HepG2 (cell line): ENCODE measurements around the gene PBX4. TPM values are rescaled to one million over a fixed set of nuclear protein-coding genes. Genes with fewer than 3 reads are reported as not detected.

Experiments
- HIVEP1 ChIP-seq: sonication (generic); formaldehyde crosslinking; IDR thresholded peaks from 2 replicates; pipeline ENCODE4 v1.4.0; 2020; ENCODE audit warnings: mild to moderate bottlenecking, missing genetic modification reagents
- KLF15 ChIP-seq: sonication (generic); formaldehyde crosslinking; IDR thresholded peaks from 2 replicates; pipeline ENCODE4 v1.8.1; 2023; ENCODE audit warnings: borderline replicate concordance, mild to moderate bottlenecking, inconsistent platforms, missing genetic modification reagents, mixed read lengths
- RFXANK ChIP-seq: IDR thresholded peaks from 2 replicates; pipeline ENCODE4 v1.6.1; 2016
- TBX2 ChIP-seq: sonication (generic); formaldehyde crosslinking; IDR thresholded peaks from 2 replicates; pipeline ENCODE4 v1.5.0; 2020; ENCODE audit warnings: missing genetic modification reagents, mild to moderate bottlenecking, borderline replicate concordance
- ZNF235 ChIP-seq: sonication (generic); formaldehyde crosslinking; IDR thresholded peaks from 2 replicates; pipeline ENCODE4 v1.8.1; 2023; ENCODE audit warnings: mild to moderate bottlenecking, missing genetic modification reagents, borderline replicate concordance
- ZNF260 ChIP-seq: sonication (generic); formaldehyde crosslinking; IDR thresholded peaks from 2 replicates; pipeline ENCODE4 v1.4.0; 2020; ENCODE audit warnings: missing genetic modification reagents, low read depth, mild to moderate bottlenecking, borderline replicate concordance
- ZNF549 ChIP-seq: sonication (generic); formaldehyde crosslinking; IDR thresholded peaks from 2 replicates; pipeline ENCODE4 v1.5.0; 2020; ENCODE audit warnings: missing genetic modification reagents
- ZNF572 ChIP-seq: sonication (generic); formaldehyde crosslinking; IDR thresholded peaks from 2 replicates; pipeline ENCODE4 v1.5.1; 2020; ENCODE audit warnings: mild to moderate bottlenecking, missing genetic modification reagents
- ZNF614 ChIP-seq: IDR thresholded peaks from 2 replicates; pipeline ENCODE4 v1.6.1; 2018; ENCODE audit warnings: missing biosample characterization, missing genetic modification reagents, inconsistent platforms, borderline replicate concordance
- ZSCAN30 ChIP-seq: sonication (generic); formaldehyde crosslinking; IDR thresholded peaks from 2 replicates; pipeline ENCODE4 v1.5.0; 2020; ENCODE audit warnings: mild to moderate bottlenecking, missing genetic modification reagents
- polyA plus RNA-seq, 8 experiments: library from polyadenylated mRNA; depleted of rRNA in 3 of 8; stranded (reverse) in 7 of 8; unstranded in 1 of 8; fragments of >200 nt; fragmentation: Illumina TruSeq in 4 of 8; extraction: Trizol in 4 of 8; gene quantifications; 2 replicates each; pipeline versions ENCODE4 v1.2.1 to v1.2.3, GENCODE V29; 2011 to 2016; ENCODE audit warnings: low read depth in 4 of 8, missing spikeins in 1 of 8, mixed read lengths in 1 of 8; ENCODE audit not compliant: insufficient read depth in 1 of 8
- total RNA-seq, 5 experiments: library from RNA; depleted of rRNA; stranded (reverse); fragments of >200 nt; fragmentation: Illumina TruSeq; extraction: Trizol; gene quantifications; 2 replicates each; pipeline ENCODE4 v1.2.3, GENCODE V29; 2016; ENCODE audit warnings: low read depth in 1 of 5
- TF ChIP-seq, protein P1 (sequence below): sonication (generic); formaldehyde crosslinking; IDR thresholded peaks from 2 replicates; pipeline ENCODE4 v1.5.0; 2020; ENCODE audit warnings: mild to moderate bottlenecking, missing genetic modification reagents
- TF ChIP-seq, protein P2 (sequence below): sonication (generic); formaldehyde crosslinking; IDR thresholded peaks from 2 replicates; pipeline ENCODE4 v1.5.0; 2020; ENCODE audit warnings: mild to moderate bottlenecking, missing genetic modification reagents
- TF ChIP-seq, protein P3 (sequence below): sonication (generic); formaldehyde crosslinking; IDR thresholded peaks from 2 replicates; pipeline ENCODE4 v1.8.0; 2023; ENCODE audit warnings: mild to moderate bottlenecking, missing genetic modification reagents
- TF ChIP-seq, protein P4 (sequence below): IDR thresholded peaks from 2 replicates; pipeline ENCODE4 v1.6.1; 2018; ENCODE audit warnings: missing genetic modification reagents
- TF ChIP-seq, protein P5 (sequence below), 2 experiments: IDR thresholded peaks; 2 replicates each; pipeline ENCODE4 v1.6.1; 2011 to 2012; ENCODE audit warnings: low read length in 2 of 2, borderline replicate concordance in 1 of 2, low read depth in 1 of 2, mild to moderate bottlenecking in 1 of 2, moderate library complexity in 1 of 2
- TF ChIP-seq, protein P6 (sequence below): sonication (generic); formaldehyde crosslinking; IDR thresholded peaks from 2 replicates; pipeline ENCODE4 v1.4.0; 2020; ENCODE audit warnings: missing genetic modification reagents; ENCODE audit errors: not compliant biosample characterization

Gene PBX4
- total and polyA plus RNA-seq, 2 of the 13 experiments (the other 11 are each of a cell fraction or from before 2014, with no cell fraction given) = not detected

DNA sequence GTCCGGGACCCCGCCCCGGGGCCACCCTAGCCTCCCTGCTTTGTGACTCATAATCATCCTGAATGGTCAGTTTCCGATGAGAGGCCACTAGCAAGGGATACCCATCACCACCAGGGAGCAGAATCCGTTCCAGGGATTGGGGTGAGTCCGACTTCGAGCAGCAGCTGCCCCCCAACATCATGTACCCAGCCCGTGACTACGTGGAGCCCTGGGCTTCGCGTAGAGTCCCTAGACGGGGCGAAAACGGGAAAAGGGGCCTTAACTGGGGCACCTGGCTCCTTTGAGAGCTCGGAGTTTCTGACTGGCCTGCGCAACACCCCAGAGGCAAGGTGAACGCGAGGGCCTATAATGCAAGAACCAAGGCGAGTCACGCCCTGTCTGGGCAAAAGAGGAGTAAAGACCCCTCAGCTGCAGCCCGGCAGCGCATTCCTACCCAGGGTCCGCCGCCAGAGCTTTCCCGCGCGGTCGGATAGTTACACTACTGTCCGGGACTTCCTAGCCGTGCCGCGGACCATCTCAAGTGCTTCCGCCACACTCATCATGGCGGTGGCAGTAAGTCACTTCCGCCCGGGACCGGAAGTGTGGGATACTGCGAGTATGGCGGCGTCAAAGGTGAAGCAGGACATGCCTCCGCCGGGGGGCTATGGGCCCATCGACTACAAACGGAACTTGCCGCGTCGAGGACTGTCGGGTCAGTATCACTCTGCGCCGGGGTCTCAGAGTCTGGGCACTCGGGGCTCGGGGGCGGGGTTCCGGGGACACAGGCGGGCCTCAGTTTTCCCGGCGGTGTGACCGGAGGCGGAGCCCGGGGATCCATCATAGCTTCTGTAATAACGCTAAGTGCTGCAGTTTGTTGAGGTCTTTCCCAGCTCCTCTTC is 102.6 kb downstream of the PBX4 start, which contains the start of gene NDUFA13 (continued):
- TF ChIP-seq, protein P1, sequence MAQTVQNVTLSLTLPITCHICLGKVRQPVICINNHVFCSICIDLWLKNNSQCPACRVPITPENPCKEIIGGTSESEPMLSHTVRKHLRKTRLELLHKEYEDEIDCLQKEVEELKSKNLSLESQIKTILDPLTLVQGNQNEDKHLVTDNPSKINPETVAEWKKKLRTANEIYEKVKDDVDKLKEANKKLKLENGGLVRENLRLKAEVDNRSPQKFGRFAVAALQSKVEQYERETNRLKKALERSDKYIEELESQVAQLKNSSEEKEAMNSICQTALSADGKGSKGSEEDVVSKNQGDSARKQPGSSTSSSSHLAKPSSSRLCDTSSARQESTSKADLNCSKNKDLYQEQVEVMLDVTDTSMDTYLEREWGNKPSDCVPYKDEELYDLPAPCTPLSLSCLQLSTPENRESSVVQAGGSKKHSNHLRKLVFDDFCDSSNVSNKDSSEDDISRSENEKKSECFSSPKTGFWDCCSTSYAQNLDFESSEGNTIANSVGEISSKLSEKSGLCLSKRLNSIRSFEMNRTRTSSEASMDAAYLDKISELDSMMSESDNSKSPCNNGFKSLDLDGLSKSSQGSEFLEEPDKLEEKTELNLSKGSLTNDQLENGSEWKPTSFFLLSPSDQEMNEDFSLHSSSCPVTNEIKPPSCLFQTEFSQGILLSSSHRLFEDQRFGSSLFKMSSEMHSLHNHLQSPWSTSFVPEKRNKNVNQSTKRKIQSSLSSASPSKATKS (CRISPR knock-in tag) = no peak
- no peak for TF ChIP-seq ZNF549
- TF ChIP-seq ZNF572 (CRISPR knock-in tag) = no peak
- TF ChIP-seq, protein P2, sequence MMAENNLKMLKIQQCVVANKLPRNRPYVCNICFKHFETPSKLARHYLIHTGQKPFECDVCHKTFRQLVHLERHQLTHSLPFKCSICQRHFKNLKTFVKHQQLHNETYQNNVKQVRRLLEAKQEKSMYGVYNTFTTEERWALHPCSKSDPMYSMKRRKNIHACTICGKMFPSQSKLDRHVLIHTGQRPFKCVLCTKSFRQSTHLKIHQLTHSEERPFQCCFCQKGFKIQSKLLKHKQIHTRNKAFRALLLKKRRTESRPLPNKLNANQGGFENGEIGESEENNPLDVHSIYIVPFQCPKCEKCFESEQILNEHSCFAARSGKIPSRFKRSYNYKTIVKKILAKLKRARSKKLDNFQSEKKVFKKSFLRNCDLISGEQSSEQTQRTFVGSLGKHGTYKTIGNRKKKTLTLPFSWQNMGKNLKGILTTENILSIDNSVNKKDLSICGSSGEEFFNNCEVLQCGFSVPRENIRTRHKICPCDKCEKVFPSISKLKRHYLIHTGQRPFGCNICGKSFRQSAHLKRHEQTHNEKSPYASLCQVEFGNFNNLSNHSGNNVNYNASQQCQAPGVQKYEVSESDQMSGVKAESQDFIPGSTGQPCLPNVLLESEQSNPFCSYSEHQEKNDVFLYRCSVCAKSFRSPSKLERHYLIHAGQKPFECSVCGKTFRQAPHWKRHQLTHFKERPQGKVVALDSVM (CRISPR knock-in tag) = 0 out of 2 replicates have a peak, but pooled peaks have one; percentile 57
- no peak for TF ChIP-seq ZNF235 (CRISPR knock-in tag)
- TF ChIP-seq, protein P3, sequence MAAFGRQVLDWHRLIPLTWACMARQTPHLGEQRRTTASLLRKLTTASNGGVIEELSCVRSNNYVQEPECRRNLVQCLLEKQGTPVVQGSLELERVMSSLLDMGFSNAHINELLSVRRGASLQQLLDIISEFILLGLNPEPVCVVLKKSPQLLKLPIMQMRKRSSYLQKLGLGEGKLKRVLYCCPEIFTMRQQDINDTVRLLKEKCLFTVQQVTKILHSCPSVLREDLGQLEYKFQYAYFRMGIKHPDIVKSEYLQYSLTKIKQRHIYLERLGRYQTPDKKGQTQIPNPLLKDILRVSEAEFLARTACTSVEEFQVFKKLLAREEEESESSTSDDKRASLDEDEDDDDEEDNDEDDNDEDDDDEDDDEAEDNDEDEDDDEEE (CRISPR knock-in tag) = peak; percentile 92; the same call in 1 of the 2 replicates
- TF ChIP-seq, protein P4, sequence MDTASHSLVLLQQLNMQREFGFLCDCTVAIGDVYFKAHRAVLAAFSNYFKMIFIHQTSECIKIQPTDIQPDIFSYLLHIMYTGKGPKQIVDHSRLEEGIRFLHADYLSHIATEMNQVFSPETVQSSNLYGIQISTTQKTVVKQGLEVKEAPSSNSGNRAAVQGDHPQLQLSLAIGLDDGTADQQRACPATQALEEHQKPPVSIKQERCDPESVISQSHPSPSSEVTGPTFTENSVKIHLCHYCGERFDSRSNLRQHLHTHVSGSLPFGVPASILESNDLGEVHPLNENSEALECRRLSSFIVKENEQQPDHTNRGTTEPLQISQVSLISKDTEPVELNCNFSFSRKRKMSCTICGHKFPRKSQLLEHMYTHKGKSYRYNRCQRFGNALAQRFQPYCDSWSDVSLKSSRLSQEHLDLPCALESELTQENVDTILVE (CRISPR knock-in tag) = no peak
- no peak for TF ChIP-seq RFXANK (CRISPR knock-in tag)
- 0 out of 2 replicates have a peak, but pooled peaks have one; percentile 58 for TF ChIP-seq ZSCAN30 (CRISPR knock-in tag)
- peak; percentile 72; the same call in 1 of the 2 replicates for TF ChIP-seq TBX2 (CRISPR knock-in tag)
- 0 out of 2 replicates have a peak, but pooled peaks have one; percentile 41 for TF ChIP-seq KLF15
- TF ChIP-seq HIVEP1 (CRISPR knock-in tag) = no peak
- no peak for TF ChIP-seq ZNF260 (CRISPR knock-in tag)
- TF ChIP-seq, protein P5, sequence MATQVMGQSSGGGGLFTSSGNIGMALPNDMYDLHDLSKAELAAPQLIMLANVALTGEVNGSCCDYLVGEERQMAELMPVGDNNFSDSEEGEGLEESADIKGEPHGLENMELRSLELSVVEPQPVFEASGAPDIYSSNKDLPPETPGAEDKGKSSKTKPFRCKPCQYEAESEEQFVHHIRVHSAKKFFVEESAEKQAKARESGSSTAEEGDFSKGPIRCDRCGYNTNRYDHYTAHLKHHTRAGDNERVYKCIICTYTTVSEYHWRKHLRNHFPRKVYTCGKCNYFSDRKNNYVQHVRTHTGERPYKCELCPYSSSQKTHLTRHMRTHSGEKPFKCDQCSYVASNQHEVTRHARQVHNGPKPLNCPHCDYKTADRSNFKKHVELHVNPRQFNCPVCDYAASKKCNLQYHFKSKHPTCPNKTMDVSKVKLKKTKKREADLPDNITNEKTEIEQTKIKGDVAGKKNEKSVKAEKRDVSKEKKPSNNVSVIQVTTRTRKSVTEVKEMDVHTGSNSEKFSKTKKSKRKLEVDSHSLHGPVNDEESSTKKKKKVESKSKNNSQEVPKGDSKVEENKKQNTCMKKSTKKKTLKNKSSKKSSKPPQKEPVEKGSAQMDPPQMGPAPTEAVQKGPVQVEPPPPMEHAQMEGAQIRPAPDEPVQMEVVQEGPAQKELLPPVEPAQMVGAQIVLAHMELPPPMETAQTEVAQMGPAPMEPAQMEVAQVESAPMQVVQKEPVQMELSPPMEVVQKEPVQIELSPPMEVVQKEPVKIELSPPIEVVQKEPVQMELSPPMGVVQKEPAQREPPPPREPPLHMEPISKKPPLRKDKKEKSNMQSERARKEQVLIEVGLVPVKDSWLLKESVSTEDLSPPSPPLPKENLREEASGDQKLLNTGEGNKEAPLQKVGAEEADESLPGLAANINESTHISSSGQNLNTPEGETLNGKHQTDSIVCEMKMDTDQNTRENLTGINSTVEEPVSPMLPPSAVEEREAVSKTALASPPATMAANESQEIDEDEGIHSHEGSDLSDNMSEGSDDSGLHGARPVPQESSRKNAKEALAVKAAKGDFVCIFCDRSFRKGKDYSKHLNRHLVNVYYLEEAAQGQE (IDR thresholded peaks at IDR 0.05; ENCODE audit: borderline replicate concordance in 1 of 2, low read depth in 1 of 2, low read length in 2 of 2) = peak in 1 of 2 experiments; percentile 58; a peak in 1 of 4 replicates
- peak; percentile 63; the same call in 1 of the 2 replicates for TF ChIP-seq ZNF614 (CRISPR knock-in tag)
- TF ChIP-seq, protein P6, sequence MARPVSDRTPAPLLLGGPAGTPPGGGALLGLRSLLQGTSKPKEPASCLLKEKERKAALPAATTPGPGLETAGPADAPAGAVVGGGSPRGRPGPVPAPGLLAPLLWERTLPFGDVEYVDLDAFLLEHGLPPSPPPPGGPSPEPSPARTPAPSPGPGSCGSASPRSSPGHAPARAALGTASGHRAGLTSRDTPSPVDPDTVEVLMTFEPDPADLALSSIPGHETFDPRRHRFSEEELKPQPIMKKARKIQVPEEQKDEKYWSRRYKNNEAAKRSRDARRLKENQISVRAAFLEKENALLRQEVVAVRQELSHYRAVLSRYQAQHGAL (CRISPR knock-in tag) = no peak
